RWPE1 (cell line): ENCODE data around the gene EVX2.

Experiments
- CTCF ChIA-PET: fragments of 350-600 bp; sonication (Branson Sonifier 250); formaldehyde crosslinking; extraction: SDS; loops from one replicate; lab custom pipeline; 2021; lab: Yijun Ruan, JAX
- POLR2A ChIA-PET: fragments of 400-600 bp; formaldehyde crosslinking; extraction: SDS; loops from one replicate; lab custom pipeline; 2020; ENCODE audit warnings: antibody characterized with exemption; ENCODE audit not compliant: low non-redundant PET; lab: Yijun Ruan, JAX
- DNase-seq: peaks from one replicate; pipeline ENCODE4 v3.0.0; 2012; ENCODE audit warnings: low spot score
- H3K27ac ChIP-seq: fragments of 450-650 bp; 2 replicates; pipeline ENCODE4 v1.5.1; 2017
- CTCF ChIP-seq: fragments of 450-650 bp; conservative IDR thresholded peaks from 2 replicates; pipeline ENCODE4 v1.5.1; 2017; ENCODE audit warnings: low read depth, mild to moderate bottlenecking

The EVX2 gene

DNA sequence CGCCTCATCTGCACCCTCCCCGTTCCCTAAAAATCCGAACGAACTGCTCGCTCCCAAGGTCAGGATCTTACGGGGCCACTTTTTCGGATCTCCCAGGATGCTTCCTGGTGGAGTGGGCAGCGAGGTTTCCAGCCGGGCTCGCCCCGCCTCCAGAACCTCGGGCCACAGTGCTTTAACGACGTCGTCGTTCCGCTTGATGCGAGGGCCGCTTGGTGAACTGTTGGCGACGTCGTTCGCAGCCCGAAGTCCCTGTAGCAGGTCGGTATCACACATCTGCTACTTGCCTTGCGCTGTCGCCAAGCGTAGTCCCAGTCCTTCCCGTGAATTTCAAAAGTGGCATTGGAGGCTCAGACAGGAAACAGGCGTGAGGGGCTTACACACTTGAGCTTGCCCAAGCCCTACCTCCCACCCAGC lies 15.3 kb downstream of the EVX2 start:
- no peak overlapping the region for H3K27ac ChIP-seq
- no peak for DNase-seq
- TF ChIP-seq CTCF = no peak
- ChIA-PET CTCF (no interaction called here), POLR2A (no interaction called here)

GRCh38 chr2:176067589-176068418 lies 16.0 kb downstream of the EVX2 start:
- CTCF ChIA-PET = no interaction called here

GRCh38 chr2:176066645-176067588 lies 16.8 kb downstream of the EVX2 start:
- no peak for TF ChIP-seq CTCF
- DNase-seq = no peak

More at GRCh38 chr2:176067589-176068418, 16.0 kb downstream of the EVX2 start:
- POLR2A ChIA-PET = no interaction called here
- DNase-seq = no peak
- no peak for TF ChIP-seq CTCF
- no peak overlapping the region for H3K27ac ChIP-seq

GRCh38 chr2:176063958-176064357 lies 19.8 kb downstream of the EVX2 start:
- POLR2A ChIA-PET = no interaction called here

More at GRCh38 chr2:176066645-176067588, 16.8 kb downstream of the EVX2 start:
- CTCF ChIA-PET = no interaction called here
- POLR2A ChIA-PET = no interaction called here
- no peak overlapping the region for H3K27ac ChIP-seq

DNA sequence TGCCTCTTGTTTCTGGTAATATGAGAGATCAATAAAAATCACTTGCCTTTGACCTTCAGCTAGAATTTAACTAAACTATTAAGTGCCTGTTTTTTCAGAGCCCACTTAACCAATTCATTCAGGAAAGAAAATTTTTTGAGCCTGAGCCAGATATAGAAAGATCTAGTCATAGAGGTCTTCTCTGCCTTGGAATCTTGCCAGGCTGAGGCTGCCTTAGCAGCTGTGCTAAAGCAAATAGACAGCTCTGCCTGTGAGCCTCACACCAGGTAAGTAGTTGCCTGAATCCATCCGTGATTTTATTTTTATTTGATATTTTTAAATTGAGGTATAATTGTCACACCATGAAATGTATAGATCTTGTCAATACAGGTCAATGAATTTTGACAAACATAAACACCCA lies 27.4 kb downstream of the EVX2 start:
- no peak for TF ChIP-seq CTCF
- DNase-seq = no peak
- ChIA-PET POLR2A (no interaction called here), CTCF (no interaction called here)
- no peak overlapping the region for H3K27ac ChIP-seq

More at GRCh38 chr2:176063958-176064357, 19.8 kb downstream of the EVX2 start:
- no peak overlapping the region for H3K27ac ChIP-seq
- DNase-seq = no peak
- no peak for TF ChIP-seq CTCF
- CTCF ChIA-PET = no interaction called here

DNA sequence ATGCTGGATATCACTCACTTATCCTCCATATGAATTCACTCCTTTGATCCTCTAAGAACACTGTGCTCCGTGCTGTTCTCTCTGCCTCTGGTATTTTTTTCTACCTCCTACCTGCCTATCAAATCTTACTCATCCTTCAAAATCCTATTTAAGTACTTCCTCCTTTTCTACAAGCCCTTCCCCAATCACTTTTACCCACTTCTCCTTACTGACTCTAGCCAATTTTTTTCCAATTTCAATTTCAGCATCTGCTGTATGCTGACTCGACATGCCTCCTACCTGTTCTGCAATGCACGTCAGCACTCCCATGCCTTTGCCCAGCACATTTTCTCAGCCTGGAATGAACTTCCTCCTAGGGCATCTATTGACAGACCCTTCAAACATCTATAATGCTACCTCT lies 44.4 kb downstream of the EVX2 start:
- H3K27ac ChIP-seq = no peak overlapping the region

More for the DNA sequence above, 44.4 kb downstream of the EVX2 start:
- DNase-seq = no peak
- no peak for TF ChIP-seq CTCF
- ChIA-PET POLR2A (no interaction called here), CTCF (no interaction called here)
